Stimulated activated naive CD8-positive, alpha-beta T cell treated with anti-CD3 and anti-CD28 coated beads, Interleukin-15, amount 100 ng/mL, for 72 hours (primary cell): Measurements from ENCODE around the gene MRPS33.
"Not testable (repeated sequence)": the region's sequence is repeated elsewhere in the genome, so short reads cannot be mapped to it uniquely, and the experiment has no call there.

ENCODE experiments used
- ATAC-seq: fragments of 150-1000 bp; cut with Tn5 transposase; 2 replicates; pipeline ENCODE4 v1.10.0; 2021; ENCODE audit warnings: mild to moderate bottlenecking, moderate library complexity
- DNase-seq, 2 donors: peaks; one replicate each; pipeline ENCODE4 v3.0.0; 2021 to 2022
- H3K27ac Mint-ChIP-seq, 2 donors: one replicate each; pipeline ENCODE4 v1.8.0; 2022; ENCODE audit warnings: mild to moderate bottlenecking in 2 of 2, mixed read lengths in 2 of 2, moderate library complexity in 2 of 2
- H3K27me3 Mint-ChIP-seq: one replicate; pipeline ENCODE4 v1.8.0; 2022; ENCODE audit warnings: mixed read lengths
- H3K4me1 Mint-ChIP-seq: one replicate; pipeline ENCODE4 v1.8.0; 2022; ENCODE audit warnings: mild to moderate bottlenecking, mixed read lengths
- H3K4me3 Mint-ChIP-seq, 2 donors: one replicate each; pipeline ENCODE4 v1.8.0; 2022; ENCODE audit warnings: mild to moderate bottlenecking in 2 of 2, mixed read lengths in 2 of 2, moderate library complexity in 1 of 2
- H3K9me3 Mint-ChIP-seq, 2 donors: one replicate each; pipeline ENCODE4 v1.8.0; 2022; ENCODE audit warnings: mixed read lengths in 2 of 2

MRPS33 gene

DNA sequence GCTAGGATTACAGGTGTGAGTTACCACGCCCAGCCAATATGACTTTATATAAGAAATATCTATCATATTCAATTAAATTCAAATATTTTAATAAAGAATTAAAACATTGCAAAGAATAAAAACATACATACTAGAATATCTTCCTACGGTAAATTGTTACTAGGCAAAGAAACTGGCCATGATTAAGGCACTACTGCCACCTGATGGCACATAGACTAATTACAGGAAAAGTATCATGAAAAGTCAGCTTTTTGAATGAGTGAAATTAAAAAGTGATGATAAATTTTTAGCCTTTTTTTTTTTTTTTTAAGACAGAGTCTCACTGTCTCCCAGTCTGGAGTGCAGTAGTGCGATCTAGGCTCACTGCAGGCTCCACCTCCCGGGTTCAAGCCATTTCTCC is 30.9 kb downstream of the MRPS33 start:
- no peak for ATAC-seq
- Mint-ChIP-seq H3K27me3 (no peaks in the 10 kb centered on the region), H3K9me3 (no peaks in the 10 kb centered on the region), H3K4me1 (no peaks in the 10 kb centered on the region), H3K4me3 (no peak overlapping the region), H3K27ac (no peak overlapping the region)
- DNase-seq, result no peak

DNA sequence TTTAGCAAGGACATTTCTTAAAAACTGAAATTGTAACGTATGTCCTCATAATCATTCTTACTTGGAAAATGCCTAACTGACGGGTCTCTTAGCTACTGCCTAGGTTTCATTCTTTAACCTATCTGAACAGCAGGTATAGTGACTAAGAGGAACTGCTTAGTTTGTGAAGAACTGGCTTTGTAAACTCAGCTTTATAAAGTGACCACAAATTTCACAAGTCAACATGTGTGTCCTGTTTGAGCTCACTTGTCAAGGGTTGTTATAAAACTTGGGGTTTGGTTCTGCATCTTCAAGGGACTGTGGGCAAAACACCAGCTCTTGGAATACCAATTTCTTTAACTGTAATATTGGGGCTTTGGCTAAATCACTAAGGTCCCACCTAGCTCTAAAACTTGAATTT is 32.2 kb downstream of the MRPS33 start:
- no peaks in the 10 kb centered on the region for H3K9me3 Mint-ChIP-seq
- no peak overlapping the region for H3K27ac Mint-ChIP-seq
- no peak overlapping the region for H3K4me3 Mint-ChIP-seq
- H3K4me1 Mint-ChIP-seq, result no peaks in the 10 kb centered on the region
- no peaks in the 10 kb centered on the region for H3K27me3 Mint-ChIP-seq
- DNase-seq (no peak), ATAC-seq (no peak)

DNA sequence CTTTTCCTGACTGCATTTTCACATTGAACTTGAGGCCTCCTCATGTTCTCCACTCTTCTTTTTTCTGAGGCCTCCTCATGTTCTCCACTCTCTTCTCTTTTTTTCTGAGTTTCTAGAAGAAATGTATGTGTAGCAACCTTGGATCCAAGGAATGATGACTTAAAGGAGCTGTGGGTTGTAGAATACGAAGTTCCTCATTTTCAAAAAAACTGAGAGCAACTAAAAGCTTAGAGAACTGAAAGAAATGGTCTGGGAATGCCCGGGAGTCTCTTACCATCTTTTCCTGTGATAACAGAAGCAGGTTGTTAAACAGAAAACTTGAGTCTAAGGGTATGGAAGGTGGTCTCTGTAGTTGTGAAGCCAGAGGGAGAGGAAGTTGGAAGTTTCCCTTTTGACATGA is 32.8 kb downstream of the MRPS33 start:
- no peak for DNase-seq
- no peak for ATAC-seq
- H3K9me3 Mint-ChIP-seq, result no peaks in the 10 kb centered on the region
- H3K27me3 Mint-ChIP-seq, result no peaks in the 10 kb centered on the region
- no peaks in the 10 kb centered on the region for H3K4me1 Mint-ChIP-seq
- H3K4me3 Mint-ChIP-seq, result no peak overlapping the region
- H3K27ac Mint-ChIP-seq, result no peak overlapping the region

DNA sequence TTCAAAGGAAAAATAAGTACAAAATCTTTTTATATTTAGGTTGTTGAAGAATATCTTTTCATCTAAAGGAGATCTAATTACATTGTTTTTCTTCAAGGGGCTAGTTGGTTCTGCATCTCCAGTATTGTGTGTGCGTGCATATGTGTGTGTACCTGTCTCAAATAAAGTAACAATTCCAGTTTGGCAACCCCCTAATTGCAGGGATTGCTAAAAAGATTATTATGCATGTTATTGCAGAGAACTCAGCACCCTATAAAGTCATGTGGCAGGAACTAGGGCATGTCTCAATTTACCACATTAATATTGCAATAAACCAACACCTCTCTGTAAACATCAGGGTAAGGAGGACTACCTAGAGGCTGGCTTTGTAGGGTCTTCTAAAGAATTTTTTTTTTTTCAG is 37.0 kb downstream of the MRPS33 start:
- ATAC-seq, result no peak
- Mint-ChIP-seq H3K4me3 (no peak overlapping the region), H3K27me3 (no peaks in the 10 kb centered on the region), H3K27ac (no peak overlapping the region), H3K9me3 (no peaks in the 10 kb centered on the region), H3K4me1 (peaks cover 6% of the 10 kb centered on the region)
- no peak for DNase-seq

DNA sequence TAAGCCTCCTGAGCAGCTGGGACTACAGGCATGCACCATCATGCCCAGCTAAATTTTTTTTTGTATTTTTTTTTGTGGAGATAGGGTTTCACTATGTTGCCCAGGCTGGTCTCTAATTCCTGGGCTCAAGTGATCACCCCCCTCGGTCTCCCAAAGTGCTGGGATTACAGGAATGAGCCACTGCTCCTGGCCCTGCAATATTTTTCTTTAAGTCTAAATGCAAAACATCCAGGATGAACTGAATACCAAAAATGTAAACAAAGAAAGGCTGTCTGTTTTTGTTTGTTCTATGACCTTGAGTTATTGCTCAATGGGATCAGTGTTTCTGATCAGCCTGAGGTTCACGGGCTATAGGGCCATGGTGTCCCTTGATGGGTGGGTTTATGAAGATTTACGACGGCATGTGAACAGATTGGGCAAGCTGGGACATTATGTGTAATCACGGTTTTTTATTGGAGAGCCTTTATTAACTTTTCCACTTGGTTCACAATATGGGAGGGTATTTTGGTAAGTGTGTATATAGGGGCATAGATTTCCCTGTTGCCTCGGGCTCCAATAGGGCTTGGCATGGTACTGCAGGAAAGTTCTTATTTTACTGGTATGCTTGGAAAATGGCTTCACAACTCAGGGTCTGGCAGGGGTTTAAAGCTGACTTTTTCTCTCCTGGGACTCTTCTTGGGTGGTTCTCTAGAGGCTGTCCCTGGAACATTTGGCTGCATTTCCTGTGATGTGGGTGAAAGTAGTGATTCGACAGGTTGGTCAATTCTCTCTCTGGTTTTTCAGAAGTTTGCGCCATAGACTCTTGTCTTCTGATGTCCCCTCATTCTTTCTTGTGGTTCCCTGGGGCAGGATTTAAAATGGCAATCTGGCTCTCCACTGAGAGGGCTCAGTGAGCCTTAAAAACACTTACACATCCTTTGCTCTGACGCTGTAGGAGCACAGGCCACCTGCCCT is 41.6 kb downstream of the MRPS33 start:
- no peak for DNase-seq
- no peak overlapping the region for H3K27ac Mint-ChIP-seq
- H3K9me3 Mint-ChIP-seq, result no peaks in the 10 kb centered on the region
- no peak for ATAC-seq
- H3K4me1 Mint-ChIP-seq, result peaks cover 6% of the 10 kb centered on the region
- H3K4me3 Mint-ChIP-seq, result no peak overlapping the region
- H3K27me3 Mint-ChIP-seq, result no peaks in the 10 kb centered on the region

DNA sequence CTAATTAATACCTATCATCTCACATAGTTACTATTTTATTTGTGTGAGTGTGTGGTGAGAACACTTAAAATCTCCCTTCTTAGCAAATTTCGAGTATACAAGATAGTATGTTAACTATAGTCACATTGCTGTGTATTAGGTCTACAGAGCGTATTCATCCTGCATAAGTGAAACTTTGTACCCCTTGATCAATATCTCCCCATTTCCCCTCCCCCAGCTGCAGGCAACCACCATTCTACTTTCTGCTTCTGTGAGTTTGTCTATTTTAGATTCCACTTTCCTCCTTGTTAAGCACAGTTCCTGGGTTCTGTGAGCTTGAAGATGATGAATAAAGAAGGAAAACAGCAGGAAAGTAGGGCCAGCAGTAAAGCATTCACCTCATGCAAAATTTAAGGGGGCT is 42.4 kb downstream of the MRPS33 start:
- no peaks in the 10 kb centered on the region for H3K9me3 Mint-ChIP-seq
- H3K27me3 Mint-ChIP-seq, result peaks cover 6% of the 10 kb centered on the region
- H3K27ac Mint-ChIP-seq, result no peak overlapping the region
- peaks cover 6% of the 10 kb centered on the region for H3K4me1 Mint-ChIP-seq
- no peak for ATAC-seq
- DNase-seq, result no peak
- no peak overlapping the region for H3K4me3 Mint-ChIP-seq

DNA sequence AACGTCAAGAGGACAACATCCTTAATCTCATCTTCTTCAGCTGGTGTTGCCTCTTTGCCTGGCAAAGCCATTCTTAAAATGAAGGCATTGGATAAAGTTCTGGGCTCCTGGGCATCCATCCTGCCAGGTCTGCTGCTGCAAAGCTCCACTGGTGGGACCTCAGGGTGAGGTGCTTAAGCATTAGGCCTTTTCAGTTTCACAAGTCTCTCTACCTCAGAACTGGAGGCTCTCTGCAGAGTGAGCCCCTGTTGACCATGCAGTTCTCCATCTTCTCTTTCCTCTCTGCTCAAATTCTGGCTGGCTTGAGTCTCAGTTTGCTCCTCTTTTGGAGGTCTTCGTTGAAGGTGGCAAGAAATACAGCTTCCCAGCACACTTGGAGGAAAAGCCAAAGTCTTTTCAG is 47.3 kb downstream of the MRPS33 start:
- H3K27ac Mint-ChIP-seq, result no peak overlapping the region
- H3K4me3 Mint-ChIP-seq, result no peak overlapping the region
- DNase-seq (no peak), ATAC-seq (no peak)
- H3K9me3 Mint-ChIP-seq, result no peaks in the 10 kb centered on the region
- peaks cover 10% of the 10 kb centered on the region for H3K27me3 Mint-ChIP-seq
- no peaks in the 10 kb centered on the region for H3K4me1 Mint-ChIP-seq

DNA sequence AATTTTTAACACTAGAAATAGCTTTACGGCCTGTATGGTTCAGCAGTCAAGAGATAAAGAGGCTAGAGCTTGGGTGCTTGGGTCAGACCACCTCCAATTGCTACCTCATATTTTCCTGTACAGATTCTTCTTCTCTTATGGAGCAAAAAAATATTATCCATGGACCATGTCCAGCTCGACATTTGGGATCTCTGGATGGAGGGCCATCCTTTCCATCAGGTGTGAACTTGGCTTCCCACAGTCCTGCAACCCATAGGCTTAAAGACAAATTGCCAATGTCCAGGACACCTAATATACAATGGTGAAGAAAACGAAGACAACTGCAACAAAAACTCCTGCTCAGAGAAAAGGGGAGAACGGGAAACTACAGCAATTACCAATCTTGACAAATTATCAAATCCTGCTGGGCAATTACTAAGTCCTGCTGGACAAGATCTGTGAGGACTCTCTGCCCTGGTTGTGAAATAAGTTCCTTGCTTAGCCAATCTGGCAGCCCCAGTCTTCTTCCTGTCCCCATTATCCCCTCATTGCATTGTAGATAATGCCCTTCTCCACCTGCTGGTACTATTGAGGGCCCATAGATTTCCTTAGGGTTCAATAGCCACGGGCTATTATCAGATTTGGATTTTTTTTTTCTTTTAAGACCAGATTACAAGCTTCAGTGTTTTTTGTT is 48.1 kb downstream of the MRPS33 start:
- H3K4me1 Mint-ChIP-seq, result no peaks in the 10 kb centered on the region
- H3K27ac Mint-ChIP-seq, result no peak overlapping the region
- H3K27me3 Mint-ChIP-seq, result peaks cover 10% of the 10 kb centered on the region
- no peak for ATAC-seq
- no peak for DNase-seq
- no peak overlapping the region for H3K4me3 Mint-ChIP-seq
- no peaks in the 10 kb centered on the region for H3K9me3 Mint-ChIP-seq

DNA sequence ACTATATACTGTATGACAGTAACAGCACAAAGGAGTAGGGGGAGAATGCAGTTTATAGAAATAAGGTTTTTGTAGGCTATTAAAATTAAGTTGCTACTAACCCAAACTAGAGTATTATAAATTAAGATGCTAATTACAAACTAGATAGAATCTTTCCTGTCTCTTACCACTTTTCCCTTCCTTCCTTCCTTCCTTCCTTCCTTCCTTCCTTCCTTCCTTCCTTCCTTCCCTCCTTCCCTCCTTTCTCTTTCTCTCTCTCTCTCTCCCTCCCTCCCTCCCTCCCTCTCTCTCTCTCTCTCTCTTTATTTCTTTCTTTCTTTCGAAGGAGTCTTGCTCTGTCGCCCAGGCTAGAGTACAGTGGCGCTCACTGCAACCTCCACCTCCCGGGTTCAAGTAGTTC is 53.6 kb downstream of the MRPS33 start:
- Mint-ChIP-seq H3K4me3 (no peak overlapping the region), H3K4me1 (no peaks in the 10 kb centered on the region), H3K9me3 (peaks cover 0 to 7% of the 10 kb centered on the region in 2 donors), H3K27me3 (no peaks in the 10 kb centered on the region), H3K27ac (no peak overlapping the region)
- DNase-seq, result no peak
- ATAC-seq, result no peak

DNA sequence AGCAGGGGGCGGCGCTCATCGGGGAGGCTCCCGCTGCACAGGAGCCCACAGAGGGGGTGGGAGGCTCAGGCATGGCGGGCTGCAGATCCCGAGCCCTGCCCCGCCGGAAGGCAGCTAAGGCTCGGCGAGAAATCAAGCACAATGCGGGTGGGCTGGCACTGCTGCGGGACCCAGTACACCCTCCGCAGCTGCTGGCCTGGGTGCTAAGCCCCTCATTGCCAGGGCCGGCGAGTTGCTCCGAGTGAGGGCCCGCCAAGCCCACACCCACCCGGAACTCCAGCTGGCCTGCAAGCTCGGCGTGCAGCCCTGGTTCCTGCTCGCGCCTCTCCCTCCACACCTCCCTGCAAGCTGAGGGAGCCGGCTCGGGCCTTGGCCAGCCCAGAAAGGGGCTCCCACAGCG is 57.8 kb downstream of the MRPS33 start:
- not testable (repeated sequence) for H3K27me3 Mint-ChIP-seq, ATAC-seq, H3K9me3 Mint-ChIP-seq

More for the DNA sequence above, 57.8 kb downstream of the MRPS33 start:
- H3K27ac Mint-ChIP-seq, DNase-seq, H3K4me3 Mint-ChIP-seq, H3K4me1 Mint-ChIP-seq: not testable (repeated sequence)
